ENCODE results near the gene PTCD2. TPM values are rescaled to one million over a fixed set of nuclear protein-coding genes. Genes with fewer than 3 reads are reported as not detected.

The PTCD2 gene
- total RNA-seq, 1 experiment from 2014 or later: 19.3 TPM

DNA sequence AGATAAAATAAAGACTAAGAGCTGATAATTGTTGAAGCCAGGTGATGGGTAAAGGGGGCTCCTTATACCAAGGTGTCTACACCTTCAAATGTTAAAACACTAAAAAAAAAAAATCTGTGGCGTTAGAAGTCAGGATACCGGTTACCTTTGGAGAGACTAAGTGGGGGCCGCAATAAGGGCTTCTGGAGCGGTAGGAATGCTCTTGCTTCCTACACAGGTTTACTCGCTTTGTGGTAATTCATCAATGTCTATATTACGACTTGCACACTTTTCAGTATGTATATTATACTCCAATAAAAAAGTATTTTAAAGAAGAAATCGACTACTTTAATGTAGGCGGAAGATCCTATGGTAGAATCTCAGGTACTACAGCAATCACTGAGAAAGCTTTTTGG, 12.6 kb upstream of the PTCD2 start:
- H4K20me1 ChIP-seq (ENCODE audit: insufficient read depth): peaks cover 5% of the 10 kb centered on the region; the same call in 1 of the 2 replicates
- ChIA-PET CTCF (interaction anchor here (1.2 to 2.3 kb wide), 5 partner anchors 8 to 524 kb away, joined by 3 to 19 read pairs (median 7); no protein-coding TSS in a partner anchor), RAD21 (ENCODE audit: low non-redundant PET in 1 of 2, low total read pairs in 2 of 2, uncharacterized antibody in 2 of 2, unreplicated experiment in 2 of 2) (interaction anchor here in 1 of 2 experiments (0.6 kb wide), 1 partner anchor 165 kb away, joined by 3 read pairs; no protein-coding TSS in a partner anchor), POLR2A (interaction anchor here (1.5 to 1.7 kb wide), 3 partner anchors 12 to 525 kb away, joined by 3 to 7 read pairs (median 5); partner anchors contain the start of genes MRPS27 and PTCD2)
- H3K79me2 ChIP-seq (ENCODE audit: insufficient read depth, low read length): peaks cover 79% of the 10 kb centered on the region
- ATAC-seq: no peak
- H3K4me1 ChIP-seq (ENCODE audit: control insufficient read depth in 1 of 2, insufficient read depth in 2 of 2, low read length in 2 of 2): peaks cover 4 to 11% of the 10 kb centered on the region in 2 experiments
- no TSS peak for BruUV-seq (replicated peaks)
- H3K9me3 ChIP-seq (ENCODE audit: control insufficient read depth in 1 of 2, insufficient read depth in 1 of 2, low read depth in 1 of 2, low read length in 2 of 2): no peaks in the 10 kb centered on the region
- no peak for DNase-seq (ENCODE audit: low read depth, low spot score)
- no peak overlapping the region for H2AFZ ChIP-seq (ENCODE audit: low read depth, low read length, poor library complexity, severe bottlenecking)
- peak overlapping the region; percentile 76 for H3K27ac ChIP-seq (ENCODE audit: low read depth, low read length)
- peak overlapping the region; percentile 84 to 90 for H3K4me3 ChIP-seq (replicated peaks in 1 of 2; ENCODE audit: low read depth in 1 of 2, low read length in 2 of 2)
- TF ChIP-seq, protein P1, sequence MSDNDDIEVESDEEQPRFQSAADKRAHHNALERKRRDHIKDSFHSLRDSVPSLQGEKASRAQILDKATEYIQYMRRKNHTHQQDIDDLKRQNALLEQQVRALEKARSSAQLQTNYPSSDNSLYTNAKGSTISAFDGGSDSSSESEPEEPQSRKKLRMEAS (IDR thresholded peaks at IDR 0.05): no peak
- TF ChIP-seq, protein P2, sequence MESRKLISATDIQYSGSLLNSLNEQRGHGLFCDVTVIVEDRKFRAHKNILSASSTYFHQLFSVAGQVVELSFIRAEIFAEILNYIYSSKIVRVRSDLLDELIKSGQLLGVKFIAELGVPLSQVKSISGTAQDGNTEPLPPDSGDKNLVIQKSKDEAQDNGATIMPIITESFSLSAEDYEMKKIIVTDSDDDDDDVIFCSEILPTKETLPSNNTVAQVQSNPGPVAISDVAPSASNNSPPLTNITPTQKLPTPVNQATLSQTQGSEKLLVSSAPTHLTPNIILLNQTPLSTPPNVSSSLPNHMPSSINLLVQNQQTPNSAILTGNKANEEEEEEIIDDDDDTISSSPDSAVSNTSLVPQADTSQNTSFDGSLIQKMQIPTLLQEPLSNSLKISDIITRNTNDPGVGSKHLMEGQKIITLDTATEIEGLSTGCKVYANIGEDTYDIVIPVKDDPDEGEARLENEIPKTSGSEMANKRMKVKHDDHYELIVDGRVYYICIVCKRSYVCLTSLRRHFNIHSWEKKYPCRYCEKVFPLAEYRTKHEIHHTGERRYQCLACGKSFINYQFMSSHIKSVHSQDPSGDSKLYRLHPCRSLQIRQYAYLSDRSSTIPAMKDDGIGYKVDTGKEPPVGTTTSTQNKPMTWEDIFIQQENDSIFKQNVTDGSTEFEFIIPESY (IDR thresholded peaks at IDR 0.05; ENCODE audit: extremely low read depth, insufficient replicate concordance, low read length): no peak
- TF ChIP-seq CBX3 (IDR thresholded peaks at IDR 0.05; ENCODE audit: low read depth) (no peak), POLR2A (IDR thresholded peaks at IDR 0.05; ENCODE audit: borderline replicate concordance, extremely low read depth, insufficient read depth, insufficient read length) (no peak), TCF7L2 (IDR thresholded peaks at IDR 0.05; ENCODE audit: borderline replicate concordance, extremely low read depth, insufficient read depth, insufficient read length) (no peak), EGR1 (IDR thresholded peaks at IDR 0.05; ENCODE audit: low read depth) (no peak), JUND (IDR thresholded peaks at IDR 0.05) (no peak), CEBPB (IDR thresholded peaks at IDR 0.05; ENCODE audit: low read depth) (no peak), ELF1 (IDR thresholded peaks at IDR 0.05; ENCODE audit: borderline replicate concordance, low read depth) (no peak)
- no peaks in the 10 kb centered on the region for H3K27me3 ChIP-seq (ENCODE audit: insufficient read depth, low read length)
- intact Hi-C loops (cut with micrococcal nuclease): no loop called here
- H3K9ac ChIP-seq (ENCODE audit: low read length): peak overlapping the region; percentile 95
- H3K4me2 ChIP-seq (ENCODE audit: low read length): peak overlapping the region; percentile 89
- no peaks in the 10 kb centered on the region for H3K9me2 ChIP-seq (ENCODE audit: insufficient read depth)
- peaks cover 19 to 28% of the 10 kb centered on the region in 2 experiments for H3K36me3 ChIP-seq (ENCODE audit: control insufficient read depth in 1 of 2, insufficient read depth in 2 of 2, low read length in 2 of 2)

Measured in HCT116 (cell line).